OCI-LY3 (cell line): ENCODE data around the gene CATSPER3.

Source experiments
- CTCF ChIP-seq: fragments of 200-600, 300-600 bp; sonication (generic); IDR thresholded peaks from 2 replicates; pipeline ENCODE4 v1.5.1; 2014; ENCODE audit warnings: antibody characterized with exemption, low read length, low read depth
- EZH2phosphoT487 ChIP-seq: fragments of 200-600 bp; shearing (Covaris generic); IDR thresholded peaks from 2 replicates; pipeline ENCODE4 v1.6.1; 2018; ENCODE audit warnings: antibody characterized with exemption, mixed run types, low read depth

GRCh38 chr5:135028791-135029476 lies 61.2 kb downstream of the CATSPER3 start:
- TF ChIP-seq CTCF (no peak), EZH2phosphoT487 (no peak)
